Kidney tubule cell (primary cell): ENCODE results near the gene DNAH9.

Experiments
- DNase-seq: peaks from one replicate; pipeline ENCODE4 v3.0.0-alpha.2; 2018; ENCODE audit warnings: low spot score

The DNAH9 gene

GRCh38 chr17:11980813-11981212, 382.5 kb downstream of the DNAH9 start:
- DNase-seq, result no peak

- DNase-seq, result no peak
These were observed 383.6 kb downstream of the DNAH9 start for GRCh38 chr17:11981862-11982261.

- no peak for DNase-seq
These were observed 388.1 kb downstream of the DNAH9 start for GRCh38 chr17:11986179-11986941.

GRCh38 chr17:11986942-11987329, 388.7 kb downstream of the DNAH9 start:
- peak; percentile 52 for DNase-seq

- DNase-seq, result no peak
These were observed 392.2 kb downstream of the DNAH9 start for GRCh38 chr17:11990363-11990983.

GRCh38 chr17:11991461-11991860, 393.2 kb downstream of the DNAH9 start:
- no peak for DNase-seq

- peak; percentile 53 for DNase-seq
These were observed 398.5 kb downstream of the DNAH9 start for GRCh38 chr17:11996722-11997146.

GRCh38 chr17:11997147-11997971, 399.1 kb downstream of the DNAH9 start, which contains the start of gene ZNF18:
Gene ZNF18, minus strand, starts transcription at chr17:11997475. Its CDS starts 4,646 bp downstream, at chr17:11992829.
- peak; percentile 95 for DNase-seq

- no peak for DNase-seq
These were observed 399.6 kb downstream of the DNAH9 start for GRCh38 chr17:11997972-11998233.

- DNase-seq, result no peak
These were observed 401.4 kb downstream of the DNAH9 start for GRCh38 chr17:11999696-12000095.

GRCh38 chr17:12007466-12007865, 409.2 kb downstream of the DNAH9 start:
- DNase-seq, result no peak
